GM20000 (cell line): ENCODE data around the gene TXNL4B.
"Not testable (repeated sequence)": the region's sequence is repeated elsewhere in the genome, so short reads cannot be mapped to it uniquely, and the experiment has no call there.

Source experiments
- DNase-seq: peaks from one replicate; pipeline ENCODE4 v3.0.0; 2012; ENCODE audit warnings: low spot score
- TF ChIP-seq, protein P1 (sequence below): IDR thresholded peaks from 2 replicates; pipeline ENCODE4 v1.5.1; 2012; ENCODE audit warnings: mild to moderate bottlenecking, control low read depth; ENCODE audit errors: extremely low read depth, missing control alignments

The TXNL4B gene

DNA sequence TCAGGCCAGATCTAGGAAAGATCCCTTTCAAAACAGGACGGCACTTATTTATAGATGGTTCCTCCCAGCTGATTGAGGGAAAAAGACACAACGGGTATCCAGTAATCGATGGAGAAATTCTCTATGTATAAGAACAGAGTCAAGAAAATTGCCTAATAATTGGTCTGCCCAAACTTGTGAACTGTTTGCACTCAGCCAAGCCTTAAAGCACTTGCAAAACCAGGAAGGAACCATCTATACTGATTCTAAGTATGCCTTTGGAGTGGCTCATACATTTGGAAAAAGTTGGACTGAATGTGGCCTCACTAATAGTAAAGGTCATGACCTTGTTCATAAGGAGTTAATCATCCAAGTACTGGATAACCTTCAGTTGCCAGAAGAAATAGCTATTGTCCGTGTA is 24.5 kb downstream of the TXNL4B start:
- TF ChIP-seq, protein P1, sequence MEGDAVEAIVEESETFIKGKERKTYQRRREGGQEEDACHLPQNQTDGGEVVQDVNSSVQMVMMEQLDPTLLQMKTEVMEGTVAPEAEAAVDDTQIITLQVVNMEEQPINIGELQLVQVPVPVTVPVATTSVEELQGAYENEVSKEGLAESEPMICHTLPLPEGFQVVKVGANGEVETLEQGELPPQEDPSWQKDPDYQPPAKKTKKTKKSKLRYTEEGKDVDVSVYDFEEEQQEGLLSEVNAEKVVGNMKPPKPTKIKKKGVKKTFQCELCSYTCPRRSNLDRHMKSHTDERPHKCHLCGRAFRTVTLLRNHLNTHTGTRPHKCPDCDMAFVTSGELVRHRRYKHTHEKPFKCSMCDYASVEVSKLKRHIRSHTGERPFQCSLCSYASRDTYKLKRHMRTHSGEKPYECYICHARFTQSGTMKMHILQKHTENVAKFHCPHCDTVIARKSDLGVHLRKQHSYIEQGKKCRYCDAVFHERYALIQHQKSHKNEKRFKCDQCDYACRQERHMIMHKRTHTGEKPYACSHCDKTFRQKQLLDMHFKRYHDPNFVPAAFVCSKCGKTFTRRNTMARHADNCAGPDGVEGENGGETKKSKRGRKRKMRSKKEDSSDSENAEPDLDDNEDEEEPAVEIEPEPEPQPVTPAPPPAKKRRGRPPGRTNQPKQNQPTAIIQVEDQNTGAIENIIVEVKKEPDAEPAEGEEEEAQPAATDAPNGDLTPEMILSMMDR = no peak

DNA sequence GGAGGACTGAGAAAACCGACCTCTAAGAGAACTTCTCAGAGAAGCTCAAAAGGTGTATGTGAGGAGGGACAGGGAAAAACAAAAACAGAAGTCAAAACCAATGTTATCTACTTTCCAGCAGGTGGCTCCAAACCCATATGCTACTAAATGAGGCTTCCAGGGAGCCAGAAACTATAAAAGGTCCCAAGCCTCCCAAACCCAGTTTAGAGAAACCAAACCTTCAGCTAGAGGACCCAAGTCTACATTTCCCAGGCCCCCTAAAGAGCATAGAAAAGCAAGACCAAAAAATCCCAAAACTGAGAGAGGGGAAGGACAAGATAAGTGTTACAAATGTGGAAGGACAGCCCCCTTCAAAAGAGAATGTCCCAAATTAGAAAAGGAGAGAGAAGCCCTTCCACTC is 26.7 kb downstream of the TXNL4B start:
- peak; percentile 32 for DNase-seq
- TF ChIP-seq, protein P1 = peak; percentile 33

More for the DNA sequence above, 24.5 kb downstream of the TXNL4B start:
- no peak for DNase-seq

DNA sequence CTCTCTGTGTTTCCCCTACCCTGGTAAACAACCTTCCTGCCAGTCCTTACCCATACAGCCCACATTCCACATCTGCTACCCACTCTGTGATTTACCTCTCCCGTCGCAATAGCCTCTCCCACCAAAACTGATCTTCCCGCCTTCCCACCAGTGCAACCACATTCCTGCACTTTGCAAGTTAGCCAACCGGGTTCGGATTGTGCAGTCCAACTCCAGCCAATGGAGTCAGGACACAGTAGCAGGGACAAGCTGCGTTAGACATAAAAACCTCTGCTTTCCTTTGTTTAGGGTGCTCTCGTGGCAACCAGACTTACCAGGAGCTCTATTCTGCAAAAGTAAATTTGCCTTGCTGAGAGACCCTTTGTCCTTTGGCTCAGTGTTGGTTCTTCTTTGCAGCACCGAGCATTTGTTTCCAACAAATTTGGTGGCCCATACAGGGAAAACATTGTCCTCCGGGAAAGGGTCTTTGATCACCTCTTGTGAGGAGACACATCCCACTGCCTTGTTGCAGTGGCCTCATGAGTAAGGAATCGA is 29.0 kb downstream of the TXNL4B start:
- TF ChIP-seq, protein P1 = no peak

DNA sequence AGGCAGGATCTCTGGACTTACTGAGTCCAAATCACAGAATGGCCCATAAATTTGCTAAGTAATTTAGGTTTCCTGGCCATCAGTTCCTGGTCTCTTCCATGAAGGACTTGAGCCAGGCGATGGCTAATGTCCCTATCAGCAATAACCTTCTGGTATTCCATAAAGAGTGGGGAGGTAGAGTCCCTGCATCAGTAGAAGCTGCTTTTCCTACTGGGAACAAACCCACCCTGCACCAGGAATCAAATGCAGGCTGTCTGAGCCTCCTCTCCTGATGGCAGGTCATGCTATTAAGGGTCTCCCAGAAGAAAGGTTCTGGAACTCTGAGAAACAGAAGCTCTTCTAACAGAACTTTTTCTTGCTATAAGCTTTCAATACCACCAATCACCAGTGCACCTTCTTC is 31.9 kb downstream of the TXNL4B start:
- no peak for DNase-seq
- TF ChIP-seq, protein P1 = no peak

More for the DNA sequence above, 29.0 kb downstream of the TXNL4B start:
- no peak for DNase-seq

DNA sequence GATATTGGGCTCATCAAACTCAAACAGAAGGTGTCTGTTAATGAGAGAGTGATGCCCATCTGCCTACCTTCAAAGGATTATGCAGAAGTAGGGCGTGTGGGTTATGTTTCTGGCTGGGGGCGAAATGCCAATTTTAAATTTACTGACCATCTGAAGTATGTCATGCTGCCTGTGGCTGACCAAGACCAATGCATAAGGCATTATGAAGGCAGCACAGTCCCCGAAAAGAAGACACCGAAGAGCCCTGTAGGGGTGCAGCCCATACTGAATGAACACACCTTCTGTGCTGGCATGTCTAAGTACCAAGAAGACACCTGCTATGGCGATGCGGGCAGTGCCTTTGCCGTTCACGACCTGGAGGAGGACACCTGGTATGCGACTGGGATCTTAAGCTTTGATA is 33.0 kb downstream of the TXNL4B start:
- DNase-seq = no peak
- TF ChIP-seq, protein P1 = no peak

DNA sequence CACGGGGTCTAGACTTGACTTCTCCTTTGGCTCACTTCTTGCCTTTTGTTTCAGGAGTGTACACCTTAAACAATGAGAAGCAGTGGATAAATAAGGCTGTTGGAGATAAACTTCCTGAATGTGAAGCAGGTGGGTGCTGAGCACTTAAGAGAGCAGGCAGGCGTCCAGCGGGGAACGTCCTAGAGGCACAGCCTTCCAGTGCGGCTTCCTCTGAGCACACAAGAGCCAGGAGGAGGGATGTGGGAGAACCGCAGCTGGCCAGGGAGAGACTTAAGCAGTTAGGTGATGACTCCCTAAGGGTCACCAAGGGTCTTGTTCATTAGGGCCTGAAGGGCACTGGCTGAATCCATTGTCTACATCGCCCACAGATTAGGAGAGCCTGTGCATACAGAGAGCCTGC is 34.4 kb downstream of the TXNL4B start:
- not testable (repeated sequence) for DNase-seq

DNA sequence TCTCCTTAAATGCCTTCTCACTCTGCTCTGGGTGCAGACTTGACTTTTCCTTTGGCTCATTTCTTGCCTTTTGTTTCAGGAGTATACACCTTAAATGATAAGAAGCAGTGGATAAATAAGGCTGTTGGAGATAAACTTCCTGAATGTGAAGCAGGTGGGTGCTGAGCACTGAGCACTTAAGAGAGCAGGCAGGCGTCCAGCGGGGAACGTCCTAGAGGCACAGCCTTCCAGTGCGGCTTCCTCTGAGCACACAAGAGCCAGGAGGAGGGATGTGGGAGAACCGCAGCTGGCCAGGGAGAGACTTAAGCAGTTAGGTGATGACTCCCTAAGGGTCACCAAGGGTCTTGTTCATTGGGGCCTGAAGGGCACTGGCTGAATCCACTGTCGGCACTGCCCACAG is 36.1 kb downstream of the TXNL4B start:
- not testable (repeated sequence) for DNase-seq

DNA sequence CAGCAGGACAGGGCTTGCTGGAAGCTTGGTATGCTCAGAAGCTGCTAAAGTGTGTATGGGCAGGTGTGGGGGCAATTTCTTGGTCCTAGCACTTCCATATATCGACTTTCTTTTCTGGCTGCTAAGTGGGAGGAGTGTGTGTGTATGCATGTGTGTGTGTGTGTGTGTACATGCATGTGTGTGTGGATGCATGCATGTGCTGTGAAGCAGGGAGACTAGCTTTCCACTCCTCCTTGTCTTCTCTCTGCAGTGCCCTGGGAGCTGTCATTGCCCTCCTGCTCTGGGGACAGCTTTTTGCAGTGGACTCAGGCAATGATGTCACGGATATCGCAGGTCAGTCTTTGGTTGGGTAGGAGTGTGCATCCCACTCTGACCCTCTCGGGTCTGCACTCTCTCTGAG is 37.5 kb downstream of the TXNL4B start:
- no peak for DNase-seq
- TF ChIP-seq, protein P1 = no peak

DNA sequence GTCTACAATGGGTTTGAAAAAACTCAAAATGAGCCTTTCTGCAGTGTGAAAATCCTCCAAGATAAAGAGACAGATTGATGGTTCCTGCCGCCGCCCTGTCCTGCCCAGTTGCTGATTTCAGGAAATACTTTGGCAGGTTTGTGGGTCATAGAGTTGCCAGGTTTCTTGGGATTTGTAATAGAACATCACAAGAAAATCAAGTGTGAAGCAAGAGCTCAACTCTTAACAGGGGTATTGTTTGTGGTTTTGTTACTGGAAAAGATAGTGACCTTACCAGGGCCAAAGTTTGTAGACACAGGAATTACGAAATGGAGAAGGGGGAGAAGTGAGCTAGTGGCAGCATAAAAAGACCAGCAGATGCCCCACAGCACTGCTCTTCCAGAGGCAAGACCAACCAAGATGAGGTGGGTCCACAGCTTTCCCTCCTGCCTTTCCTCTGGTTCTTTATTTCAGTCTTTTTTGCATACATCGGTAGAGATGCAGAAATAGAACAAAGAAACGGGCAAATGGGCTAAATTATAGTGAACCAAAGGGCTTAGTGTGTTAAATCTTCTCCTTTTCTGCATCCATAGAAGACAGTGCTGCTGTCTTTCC is 39.1 kb downstream of the TXNL4B start, which contains the start of gene HP:
Gene HP (plus strand): TSS at position 252 of the 594 bp plus-strand sequence. CDS start 148 bp downstream, at position 400.
- not testable (repeated sequence) for DNase-seq
